Choroid plexus epithelial cell (primary cell): Measurements from ENCODE around the gene SLC22A14.
A peak's percentile ranks its signal among the peaks of the same experiment; 100 is the strongest.
"Not testable (repeated sequence)": the region's sequence is repeated elsewhere in the genome, so short reads cannot be mapped to it uniquely, and the experiment has no call there.

Experiments
- DNase-seq: peaks from one replicate; pipeline ENCODE4 v3.0.0-alpha.2; 2010; ENCODE audit warnings: low read depth
- H3K4me3 ChIP-seq: 2 replicates; pipeline ENCODE4 v1.5.1; 2011; ENCODE audit warnings: low read depth, mild to moderate bottlenecking, control low read depth, low read length, moderate library complexity
- CTCF ChIP-seq: conservative IDR thresholded peaks from 2 replicates; pipeline ENCODE4 v1.5.1; 2011; ENCODE audit warnings: low read depth, mild to moderate bottlenecking, control low read depth, inconsistent platforms, low read length, moderate library complexity

Gene SLC22A14

GRCh38 chr3:38317192-38317759 is 35.2 kb downstream of the SLC22A14 start:
- peak; percentile 48 for DNase-seq
- TF ChIP-seq CTCF: no peak
- no peak overlapping the region for H3K4me3 ChIP-seq

- no peak for TF ChIP-seq CTCF
- no peak for DNase-seq
- no peak overlapping the region for H3K4me3 ChIP-seq
Observed at GRCh38 chr3:38318766-38319671, 36.9 kb downstream of the SLC22A14 start.

- H3K4me3 ChIP-seq, DNase-seq: not testable (repeated sequence)
Observed at GRCh38 chr3:38320638-38321037, 38.5 kb downstream of the SLC22A14 start.

GRCh38 chr3:38323060-38323459 is 41.0 kb downstream of the SLC22A14 start:
- no peak overlapping the region for H3K4me3 ChIP-seq
- TF ChIP-seq CTCF: no peak
- DNase-seq: no peak

- DNase-seq: no peak
- no peak for TF ChIP-seq CTCF
- no peak overlapping the region for H3K4me3 ChIP-seq
Observed at GRCh38 chr3:38325256-38325655, 43.2 kb downstream of the SLC22A14 start.

- peak; percentile 82 for DNase-seq
- H3K4me3 ChIP-seq: no peak overlapping the region
- no peak for TF ChIP-seq CTCF
Observed at GRCh38 chr3:38327335-38328009, 45.4 kb downstream of the SLC22A14 start.

- no peak for DNase-seq
- no peak for TF ChIP-seq CTCF
- no peak overlapping the region for H3K4me3 ChIP-seq
Observed at GRCh38 chr3:38331257-38332022, 49.3 kb downstream of the SLC22A14 start.
